HL-60 (cell line): ENCODE data around the gene KAZN.
"Not testable (repeated sequence)": the region's sequence is repeated elsewhere in the genome, so short reads cannot be mapped to it uniquely, and the experiment has no call there.

ENCODE experiments used
- DNase-seq, 2 experiments: peaks; one replicate each; pipeline ENCODE4 v3.0.0-alpha.2; 2010 to 2020; ENCODE audit warnings: low read depth in 1 of 2, low spot score in 1 of 2
- H3K27ac ChIP-seq: fragments of 250-450 bp; sonication (Bioruptor Pico); replicated peaks from 2 replicates; pipeline ENCODE4 v1.5.1; 2020; ENCODE audit warnings: mild to moderate bottlenecking, moderate library complexity
- H3K27me3 ChIP-seq: fragments of 250-450 bp; sonication (Bioruptor Pico); 2 replicates; pipeline ENCODE4 v1.5.1; 2021; ENCODE audit warnings: mild to moderate bottlenecking, moderate library complexity; ENCODE audit not compliant: insufficient read depth, poor library complexity, severe bottlenecking
- H3K4me3 ChIP-seq: replicated peaks from 2 replicates; pipeline ENCODE4 v1.5.1; 2011; ENCODE audit warnings: mild to moderate bottlenecking, control low read depth, low read length; ENCODE audit not compliant: insufficient read depth
- CTCF ChIP-seq: IDR thresholded peaks from one replicate; pipeline ENCODE4 v1.5.1; 2011; ENCODE audit warnings: low read length, control low read depth, inconsistent platforms; ENCODE audit not compliant: insufficient read depth
- GABPA ChIP-seq: IDR thresholded peaks from 2 replicates; pipeline ENCODE4 v1.6.1; 2012; ENCODE audit warnings: low read depth
- POLR2AphosphoS5 ChIP-seq: IDR thresholded peaks from 2 replicates; pipeline ENCODE4 v1.6.1; 2012; ENCODE audit warnings: low read depth
- REST ChIP-seq: IDR thresholded peaks from 2 replicates; pipeline ENCODE4 v1.6.1; 2012; ENCODE audit warnings: low read depth; ENCODE audit not compliant: insufficient replicate concordance
- SPI1 ChIP-seq: IDR thresholded peaks from 2 replicates; pipeline ENCODE4 v1.6.1; 2012; ENCODE audit warnings: low read depth, mild to moderate bottlenecking, borderline replicate concordance

KAZN gene

GRCh38 chr1:15134285-15134684 is 535.8 kb downstream of the KAZN start:
- TF ChIP-seq SPI1, result no peak
- no peak for TF ChIP-seq CTCF
- TF ChIP-seq GABPA, result no peak
- TF ChIP-seq REST, result no peak
- no peak for TF ChIP-seq POLR2AphosphoS5
- no peaks in the 10 kb centered on the region for H3K27me3 ChIP-seq
- no peak for DNase-seq
- no peak overlapping the region for H3K27ac ChIP-seq
- no peak overlapping the region for H3K4me3 ChIP-seq

GRCh38 chr1:15135604-15136003 is 537.1 kb downstream of the KAZN start:
- H3K27me3 ChIP-seq, H3K4me3 ChIP-seq, DNase-seq: not testable (repeated sequence)

GRCh38 chr1:15137809-15138208 is 539.3 kb downstream of the KAZN start:
- TF ChIP-seq SPI1, result no peak
- DNase-seq, result no peak
- H3K27me3 ChIP-seq, result no peaks in the 10 kb centered on the region
- H3K4me3 ChIP-seq, result no peak overlapping the region
- no peak overlapping the region for H3K27ac ChIP-seq

More at GRCh38 chr1:15135604-15136003, 537.1 kb downstream of the KAZN start:
- H3K27ac ChIP-seq, result not testable (repeated sequence)

- Histone ChIP-seq H3K27me3 (no peaks in the 10 kb centered on the region), H3K4me3 (no peak overlapping the region), H3K27ac (no peak overlapping the region)
- DNase-seq, result no peak
- TF ChIP-seq CTCF (no peak), GABPA (no peak), REST (no peak), SPI1 (no peak), POLR2AphosphoS5 (no peak)
Observed at GRCh38 chr1:15139654-15140350, 541.3 kb downstream of the KAZN start.
